ENCODE results near the gene NDUFS7.

DNA sequence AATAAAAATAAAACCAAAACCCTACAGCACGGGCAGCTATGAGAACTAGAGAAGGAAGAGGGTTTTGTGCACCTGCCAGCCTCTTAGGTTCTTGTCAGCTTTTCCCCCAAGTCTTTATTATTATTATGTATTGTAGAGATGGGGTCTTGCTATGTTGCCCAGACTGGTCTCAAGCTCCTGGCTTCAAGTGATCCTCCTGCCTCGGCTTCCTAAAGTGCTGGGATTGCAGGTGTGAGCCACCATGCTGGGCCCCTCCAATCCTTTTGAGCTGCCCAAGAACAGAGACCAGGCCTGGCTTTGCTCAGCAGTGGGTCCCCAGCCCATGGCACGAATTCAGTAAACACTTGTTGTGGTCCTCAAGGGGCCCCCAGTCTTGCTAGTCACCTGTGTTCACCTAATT, 1.5 kb upstream of the NDUFS7 start:
- TF ChIP-seq EZH2 (IDR thresholded peaks at IDR 0.05) (no peak), CTCF (IDR thresholded peaks at IDR 0.05) (no peak)

All from neural progenitor cell (in vitro differentiated cells).